HG03520 (cell line): ENCODE data around the gene LRRC4C.

Experiments used
- ATAC-seq: cut with Tn5 transposase; IDR thresholded peaks from one replicate; pipeline ENCODE4 v1.9.1; 2021; ENCODE audit warnings: mild to moderate bottlenecking, moderate library complexity; ENCODE audit not compliant: unreplicated experiment

LRRC4C gene

DNA sequence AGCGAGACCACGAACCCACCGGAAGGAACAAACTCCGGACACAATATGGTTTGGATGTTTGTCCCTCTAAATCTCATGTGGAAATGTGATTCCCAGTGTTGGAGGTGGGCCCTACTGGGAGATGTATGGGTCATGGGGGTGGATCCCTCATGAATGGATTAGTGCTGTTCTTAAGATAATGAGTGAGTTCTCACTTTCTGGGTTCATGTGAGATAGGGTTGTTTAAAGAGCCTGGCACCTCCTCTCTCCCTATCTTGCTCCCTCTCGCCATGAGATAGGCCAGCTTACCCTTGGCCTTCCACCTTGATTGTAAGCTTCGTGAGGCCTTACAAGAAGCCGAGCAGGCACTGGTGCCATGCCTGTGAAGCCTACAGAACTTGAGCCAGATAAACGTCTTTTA lies 184.6 kb downstream of the LRRC4C start:
- ATAC-seq: no peak

DNA sequence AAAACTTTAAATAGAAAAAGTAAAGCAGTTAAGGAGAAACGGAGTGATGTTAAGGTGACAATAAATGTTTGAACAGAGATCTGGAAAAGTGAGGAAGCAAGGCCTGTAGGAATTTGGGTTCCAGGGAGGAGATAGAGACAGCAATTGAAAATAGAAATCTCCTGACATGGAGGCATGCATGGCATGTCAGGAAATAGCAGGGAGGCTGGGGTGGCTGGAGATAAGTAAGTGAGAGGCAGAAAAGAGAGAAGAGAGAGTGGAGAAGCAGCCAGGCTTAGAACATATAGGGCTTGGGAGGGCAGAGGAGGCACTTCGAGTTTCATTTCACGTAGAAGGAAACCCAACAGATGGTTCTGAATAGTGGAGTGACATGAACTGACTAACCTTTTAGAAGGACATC lies 185.5 kb downstream of the LRRC4C start:
- ATAC-seq: no peak

DNA sequence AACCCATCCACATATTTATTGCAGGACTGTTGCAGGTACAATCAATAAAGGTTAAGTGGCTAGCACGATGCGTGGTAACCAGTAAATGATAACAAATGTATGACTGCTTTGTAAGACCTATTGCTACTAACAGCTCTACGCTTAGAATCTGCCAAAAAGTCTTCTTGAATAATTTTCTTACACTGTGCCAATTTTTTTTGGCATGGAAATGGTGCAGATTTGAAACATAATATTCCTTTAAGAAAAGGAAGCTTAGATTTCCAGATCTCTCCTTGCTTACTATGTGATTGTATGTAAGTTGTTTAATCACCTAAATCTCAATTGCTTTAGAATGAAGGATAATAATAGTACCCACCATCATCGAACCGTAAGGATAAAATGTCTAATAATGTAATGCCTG lies 192.0 kb downstream of the LRRC4C start:
- ATAC-seq: no peak

DNA sequence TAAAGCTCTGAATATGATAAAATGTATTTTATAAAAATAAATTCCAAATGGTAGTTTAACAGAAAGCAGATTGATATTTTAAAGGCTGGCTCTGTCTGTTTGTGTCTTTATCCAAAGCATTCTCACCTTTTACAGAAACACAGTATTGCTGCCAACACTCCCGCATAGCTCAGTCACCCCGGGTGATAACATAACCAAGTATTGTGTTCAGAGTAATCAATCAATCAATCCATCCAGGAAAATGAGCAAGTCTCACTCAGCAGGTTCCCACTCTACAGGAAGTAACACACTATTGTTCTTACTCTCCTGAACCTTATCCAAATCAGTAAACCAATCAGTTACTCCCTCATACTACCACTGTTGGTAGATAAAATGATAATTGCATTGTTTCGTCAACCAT lies 203.4 kb downstream of the LRRC4C start:
- no peak for ATAC-seq

DNA sequence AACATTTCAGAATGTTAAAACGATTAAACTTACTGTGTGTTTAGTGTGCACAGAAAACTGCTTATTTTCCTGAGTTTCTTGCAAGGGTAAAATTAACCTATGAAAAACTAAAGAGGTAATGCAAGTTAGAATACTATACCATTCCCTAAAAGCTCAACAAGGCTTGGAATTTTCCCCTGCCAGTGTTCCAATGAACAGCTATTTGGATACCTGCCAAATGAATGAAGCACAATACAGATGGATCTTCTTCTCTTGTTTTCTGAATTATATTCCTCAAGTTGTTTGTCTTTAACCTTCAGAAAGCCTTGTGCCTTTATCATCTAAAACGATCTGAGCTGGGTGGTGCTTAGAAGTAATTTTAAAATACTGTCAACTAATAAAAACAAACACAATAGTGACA lies 204.5 kb downstream of the LRRC4C start:
- ATAC-seq: no peak

DNA sequence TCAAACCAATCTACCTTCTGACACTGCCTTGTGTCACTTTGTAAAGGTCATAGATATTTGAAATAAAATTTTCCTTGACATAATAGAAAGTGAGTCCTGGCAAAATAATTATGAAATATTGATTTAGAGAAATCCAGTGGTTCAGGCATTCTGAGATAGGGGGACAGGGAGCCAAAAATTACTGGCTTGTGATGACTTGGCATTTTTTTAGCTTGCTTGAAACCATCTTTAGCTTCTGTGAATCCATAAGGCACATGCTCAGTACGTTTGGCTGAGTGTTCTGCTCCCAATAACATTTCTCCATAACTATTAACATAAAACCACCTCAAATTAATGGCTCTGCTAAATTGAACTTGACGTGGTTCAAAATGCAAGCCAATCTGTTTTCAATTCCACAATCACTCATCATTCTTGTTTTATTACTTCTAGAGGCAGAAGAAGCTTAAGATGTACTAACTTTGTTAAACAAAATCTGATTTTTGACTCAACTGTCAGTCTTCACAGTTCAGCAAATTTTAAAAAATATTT lies 209.0 kb downstream of the LRRC4C start:
- no peak for ATAC-seq

DNA sequence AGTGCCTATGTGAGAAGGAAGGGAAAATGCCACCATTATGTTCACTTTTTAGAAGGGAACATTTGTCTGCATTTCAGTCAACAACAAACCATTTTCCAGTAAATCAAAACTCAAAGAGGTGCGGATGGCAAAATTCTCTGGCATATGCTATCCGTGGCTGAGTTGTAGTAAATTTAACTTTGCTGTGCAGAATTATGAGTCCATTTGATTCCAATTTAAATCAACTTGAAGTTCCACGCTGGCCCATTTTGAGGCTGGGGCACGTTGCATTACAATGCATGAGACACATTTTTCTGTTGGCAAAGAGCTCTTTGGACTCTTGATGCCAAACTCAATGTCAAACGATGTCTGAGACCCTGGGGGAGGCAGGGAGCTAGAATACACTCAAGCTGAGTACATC lies 211.8 kb downstream of the LRRC4C start:
- no peak for ATAC-seq

DNA sequence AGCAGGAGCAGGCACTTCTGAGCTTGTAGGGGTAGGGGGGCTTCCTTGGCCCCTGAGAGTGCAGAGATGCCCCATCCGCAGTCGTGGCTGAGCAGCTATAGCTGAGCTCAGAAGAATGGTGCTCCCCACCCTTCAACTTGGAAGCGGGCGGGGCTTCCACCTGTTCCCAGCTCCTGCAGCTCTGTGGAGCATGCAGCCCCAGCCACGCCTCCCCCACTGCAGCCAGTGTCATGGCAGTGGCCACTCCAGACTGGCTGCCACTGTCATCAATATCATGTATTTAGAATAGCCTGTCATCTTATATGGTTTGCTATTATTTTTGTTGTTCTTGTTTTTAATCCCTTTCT lies 213.1 kb downstream of the LRRC4C start:
- no peak for ATAC-seq

DNA sequence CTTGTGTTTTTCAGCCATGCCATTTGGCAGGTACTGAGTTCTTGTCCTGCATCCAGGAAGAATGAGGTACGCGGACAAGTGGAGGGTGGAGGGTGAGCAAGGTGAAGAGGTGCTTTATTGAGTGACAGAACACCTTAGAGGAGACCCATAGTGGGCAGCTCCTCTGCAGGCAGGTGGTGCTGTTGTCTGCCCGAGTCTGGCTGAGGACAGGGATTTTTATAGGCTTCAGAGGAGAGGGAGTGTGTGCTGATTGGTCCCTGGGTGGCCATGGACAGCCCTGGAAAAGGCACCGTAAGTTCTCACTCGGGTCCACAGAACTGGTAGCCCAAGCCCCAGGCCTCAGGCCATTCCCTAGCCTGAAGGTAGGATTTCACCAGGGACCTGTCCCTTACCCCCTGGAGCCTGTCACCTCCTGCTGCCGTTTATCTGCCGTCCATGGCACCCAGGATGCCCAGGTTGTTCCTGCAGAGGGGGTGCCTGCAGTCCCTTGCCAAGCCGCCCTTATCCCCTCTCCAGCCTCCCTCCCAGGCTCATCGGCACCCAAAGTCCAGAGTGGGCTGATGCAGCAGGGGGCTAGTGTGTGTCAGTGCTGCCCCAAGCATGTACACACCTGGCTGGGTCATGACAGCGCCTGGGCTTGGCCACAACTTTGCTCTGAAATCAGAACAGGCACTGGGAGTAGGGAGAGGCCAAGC lies 213.6 kb downstream of the LRRC4C start:
- no peak for ATAC-seq

DNA sequence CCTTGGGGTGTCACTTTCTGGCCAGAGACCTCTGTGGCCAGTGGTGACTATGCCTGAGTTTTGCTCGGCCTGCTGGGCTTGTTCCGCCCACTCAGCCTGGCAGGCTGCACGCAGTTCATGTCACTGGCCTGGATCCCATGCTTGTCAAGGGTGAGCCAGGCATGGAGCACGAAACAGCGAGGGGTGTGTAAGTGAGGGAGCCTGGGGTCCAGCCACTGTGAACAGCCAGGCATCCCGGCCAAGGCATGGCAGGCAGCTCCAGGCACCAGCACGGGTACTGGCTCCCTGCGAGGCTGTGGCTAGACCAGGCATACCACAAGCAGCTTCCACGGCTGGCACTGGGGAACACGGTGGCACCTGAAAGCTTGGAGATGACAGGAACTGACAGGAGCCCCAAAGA lies 214.3 kb downstream of the LRRC4C start:
- ATAC-seq: no peak

DNA sequence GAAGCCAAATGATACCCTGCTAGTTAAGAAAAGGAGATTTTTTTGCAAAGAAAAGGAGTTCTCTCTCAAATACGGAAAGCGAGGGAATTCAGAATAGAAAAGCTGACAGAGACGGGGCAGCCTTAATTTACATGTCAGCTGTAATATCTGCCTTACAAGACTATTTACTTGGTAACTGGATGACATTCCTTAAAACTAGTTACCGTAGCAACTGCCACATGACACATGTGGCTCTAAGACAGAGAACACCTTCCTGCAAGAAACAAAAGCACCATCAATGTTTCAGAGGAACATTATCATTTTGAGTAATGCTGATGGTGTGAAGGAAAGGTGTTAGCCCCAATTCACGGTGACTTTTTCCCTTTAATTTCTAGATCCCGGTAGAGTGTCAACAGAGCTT lies 222.1 kb downstream of the LRRC4C start:
- no peak for ATAC-seq

DNA sequence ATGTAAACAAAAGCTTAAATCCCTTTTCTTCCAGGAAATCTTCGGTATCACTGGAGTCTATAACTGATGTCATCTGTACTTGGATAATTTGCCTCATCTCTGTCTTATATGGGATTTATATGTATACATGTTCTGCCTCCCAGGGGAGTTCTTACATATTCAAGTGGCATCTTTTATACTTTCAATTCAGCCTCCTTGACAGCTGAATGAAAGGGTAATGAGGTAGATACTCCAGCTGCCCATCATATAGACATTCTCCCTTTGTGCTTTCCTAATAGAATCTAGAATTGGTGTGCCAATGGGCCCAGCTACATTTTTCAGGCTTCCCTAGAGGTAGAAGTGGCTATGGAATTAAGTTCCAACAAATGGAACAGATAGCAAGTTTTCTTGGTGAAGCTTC lies 223.8 kb downstream of the LRRC4C start:
- no peak for ATAC-seq

DNA sequence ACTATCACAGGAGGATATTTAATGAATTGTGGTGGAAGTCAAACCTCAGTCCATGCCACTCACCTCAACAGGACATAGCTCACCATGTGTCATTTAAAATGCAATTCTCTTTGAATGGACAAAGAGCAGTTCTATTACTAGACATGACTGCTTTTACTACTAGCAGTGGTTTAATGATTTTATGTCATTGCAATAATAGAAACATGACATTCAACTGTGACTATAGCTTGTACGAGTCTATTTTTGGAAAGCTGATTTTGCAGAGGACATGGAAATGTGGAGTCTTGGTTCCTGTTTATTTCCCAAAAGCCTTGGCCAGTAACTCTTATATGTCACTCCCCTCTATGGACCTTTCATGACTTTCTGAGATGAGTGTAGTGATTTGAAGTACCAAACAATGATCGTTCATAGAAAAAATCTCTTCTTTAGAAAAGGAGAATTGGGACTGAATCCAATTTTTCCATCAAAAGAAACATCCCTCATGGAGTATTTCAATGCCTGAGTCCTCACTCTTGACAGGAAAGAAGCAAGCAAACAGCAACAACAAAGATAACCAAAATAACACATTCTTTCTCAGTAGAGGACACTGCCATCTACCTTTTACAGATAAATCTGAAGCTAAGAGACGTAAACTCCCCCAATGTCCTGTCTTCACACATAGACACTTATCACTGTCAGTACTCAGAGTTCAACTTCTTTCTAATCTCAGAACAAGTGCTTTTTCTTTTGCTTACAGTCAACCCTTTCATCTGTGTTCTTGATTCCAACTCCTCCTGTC lies 233.4 kb downstream of the LRRC4C start:
- no peak for ATAC-seq

DNA sequence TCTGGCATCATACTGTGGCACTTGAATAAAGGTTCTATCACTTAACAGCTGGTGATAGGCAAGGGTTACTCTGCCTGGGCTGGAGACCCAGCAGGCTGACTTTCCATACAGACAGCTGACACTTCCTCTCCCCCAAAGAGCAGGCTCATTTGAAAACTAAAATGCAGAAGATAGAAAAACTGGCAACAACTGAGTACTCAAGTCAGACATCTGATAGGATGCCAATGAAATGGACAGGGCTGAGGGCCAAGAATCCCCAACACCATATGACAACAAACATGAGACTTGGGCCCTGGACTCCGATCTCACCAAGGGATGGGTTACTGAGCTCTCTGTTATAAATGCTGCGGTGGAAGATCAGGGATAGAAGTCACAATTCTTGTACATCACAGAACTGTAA lies 237.2 kb downstream of the LRRC4C start:
- ATAC-seq: no peak

DNA sequence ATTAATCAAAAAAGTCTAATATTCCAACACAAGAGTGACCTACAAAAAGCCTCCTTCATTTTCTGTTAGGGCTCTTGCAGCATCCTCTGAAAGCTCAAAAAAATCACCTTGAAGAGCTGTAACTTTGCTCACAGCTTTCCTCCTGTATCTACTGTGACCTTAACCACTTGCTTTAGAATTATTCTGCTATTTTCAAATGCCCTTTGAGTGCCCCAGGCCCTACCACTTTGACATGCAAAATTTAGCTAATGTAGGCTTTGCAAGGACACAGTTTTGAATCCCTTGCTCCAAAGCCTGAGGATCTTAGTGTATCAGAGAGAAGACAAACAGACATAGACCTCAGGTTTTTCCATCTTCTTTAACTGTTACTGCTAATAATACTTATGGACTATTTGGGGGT lies 253.1 kb downstream of the LRRC4C start:
- no peak for ATAC-seq

DNA sequence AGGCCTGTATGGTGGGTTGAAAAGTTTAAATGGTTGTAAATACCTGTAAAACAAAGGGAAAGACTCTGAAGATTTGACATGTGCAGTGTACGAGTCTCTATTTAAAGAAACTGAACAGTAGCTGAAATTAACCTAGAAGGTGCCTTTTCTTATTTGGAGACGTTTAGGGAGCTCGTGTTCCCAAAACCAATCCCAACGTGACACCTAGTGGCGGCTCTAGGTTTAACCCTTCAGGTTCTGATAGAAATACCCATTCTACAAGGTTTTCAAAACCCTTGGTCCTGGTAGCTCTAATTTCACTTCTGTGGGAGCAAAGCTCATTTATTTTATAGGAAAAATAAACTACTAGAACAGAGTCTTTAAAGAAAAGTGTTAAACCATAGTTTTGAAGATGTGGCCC lies 258.3 kb downstream of the LRRC4C start:
- peak; percentile 81 for ATAC-seq

DNA sequence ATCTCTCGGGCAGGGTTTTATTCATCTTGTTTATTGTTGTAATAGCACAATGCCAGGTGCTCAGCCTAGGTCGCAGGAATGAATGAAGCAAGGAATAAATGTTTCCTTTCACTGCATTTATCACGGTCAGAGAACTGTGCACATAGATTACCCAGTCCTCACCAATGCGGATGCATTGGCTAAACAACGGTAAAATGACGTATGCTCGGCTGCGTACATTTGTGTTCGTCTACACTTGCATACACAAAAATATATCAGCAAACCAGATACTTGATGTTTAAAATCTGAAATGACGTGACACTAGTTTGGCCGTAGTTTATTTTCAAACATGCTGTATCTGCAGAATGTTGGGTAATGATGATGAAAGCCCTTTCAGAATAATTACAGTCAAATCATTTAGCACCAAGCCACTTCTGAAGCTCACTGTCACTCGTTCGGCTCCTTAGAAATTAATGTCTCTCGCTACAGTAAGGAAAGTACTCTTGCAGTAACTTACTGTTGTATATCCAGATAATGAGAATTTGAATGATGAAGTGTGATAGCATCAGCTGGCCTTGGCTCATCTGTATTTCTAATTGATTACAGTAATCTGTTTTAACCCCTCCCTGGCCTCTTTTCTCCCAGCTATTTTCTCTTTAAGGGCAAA lies 268.9 kb downstream of the LRRC4C start:
- ATAC-seq: no peak

DNA sequence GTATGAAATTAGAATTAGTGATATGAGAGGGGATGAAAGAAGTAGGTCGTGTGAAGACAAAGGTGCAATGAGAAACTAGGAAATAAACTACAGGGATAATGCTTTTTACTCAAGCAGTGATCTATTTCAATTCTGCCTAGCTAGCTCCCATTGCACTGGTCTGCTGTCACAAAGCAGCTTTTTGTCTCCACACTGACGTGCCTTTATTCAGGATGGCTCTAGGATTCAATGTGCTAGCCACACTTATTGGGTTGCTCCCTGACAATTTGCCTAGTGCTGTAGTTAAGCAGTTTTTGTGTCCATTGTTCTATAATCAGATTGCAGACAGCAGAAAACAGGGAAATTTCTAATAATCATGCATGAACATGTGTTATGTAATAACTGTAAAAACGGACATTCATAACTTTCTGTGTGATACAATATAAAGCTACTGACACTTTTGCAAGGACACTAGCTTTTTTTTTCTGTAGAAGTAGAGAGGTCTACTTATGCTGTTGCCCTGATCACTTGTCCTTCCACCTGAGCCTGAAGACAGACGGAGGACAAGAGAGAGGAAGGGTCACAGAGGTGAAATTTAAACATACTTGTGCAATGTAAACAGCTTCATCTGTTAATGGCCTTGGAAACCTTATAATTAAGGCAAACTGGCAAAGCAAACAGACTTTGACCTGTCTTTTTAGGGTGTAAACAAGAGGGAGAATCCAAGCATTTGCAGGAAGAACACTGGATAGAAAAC lies 269.6 kb downstream of the LRRC4C start:
- no peak for ATAC-seq

DNA sequence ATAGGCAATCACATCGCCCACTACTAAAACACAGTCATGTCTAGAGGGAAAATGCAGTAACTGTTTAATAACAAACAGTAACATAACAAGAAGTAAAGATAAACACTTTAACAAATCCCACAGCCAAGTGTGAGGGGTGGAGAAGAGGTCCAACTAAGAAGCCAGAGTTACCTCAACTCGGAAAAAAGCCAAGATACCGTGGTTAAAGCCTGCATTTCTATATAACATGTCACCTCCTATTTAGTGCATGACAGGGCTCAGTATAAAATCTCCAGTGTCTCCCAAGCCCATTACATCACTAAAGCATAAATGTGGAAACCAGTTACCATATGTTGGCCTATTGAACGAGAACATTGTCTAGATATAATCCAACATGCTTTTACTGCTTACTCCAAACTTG lies 281.7 kb downstream of the LRRC4C start:
- ATAC-seq: no peak

DNA sequence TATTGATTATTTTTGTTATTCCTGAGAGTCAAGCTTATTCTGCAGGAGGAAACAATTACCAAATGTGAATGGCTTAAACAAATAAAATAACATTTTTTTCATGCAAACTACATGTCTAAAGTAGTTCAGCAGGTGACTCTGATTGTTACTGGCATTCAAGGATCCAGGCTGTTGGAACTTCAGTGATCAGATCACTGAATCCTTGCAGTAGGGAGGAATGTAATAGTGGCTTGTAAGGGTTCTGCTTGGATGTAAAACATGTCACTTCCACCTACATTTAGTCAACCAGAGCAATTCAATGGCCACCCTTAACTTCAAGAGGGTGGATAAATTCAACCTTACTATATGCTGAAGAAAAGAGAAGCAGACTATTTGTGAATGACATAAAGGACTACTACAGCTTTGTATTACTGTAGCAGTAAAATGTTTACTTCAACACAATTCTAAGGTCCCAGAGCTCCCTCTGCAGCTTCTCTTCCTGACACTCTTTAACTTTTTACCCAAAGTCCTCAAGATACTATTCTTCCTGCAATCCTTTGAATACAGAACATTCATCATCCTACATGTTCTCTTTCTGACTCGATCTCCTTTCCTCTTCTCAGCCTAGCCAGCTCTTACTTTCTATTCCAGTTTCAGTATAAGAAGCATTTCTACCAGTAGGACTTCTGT lies 284.0 kb downstream of the LRRC4C start:
- ATAC-seq: no peak

DNA sequence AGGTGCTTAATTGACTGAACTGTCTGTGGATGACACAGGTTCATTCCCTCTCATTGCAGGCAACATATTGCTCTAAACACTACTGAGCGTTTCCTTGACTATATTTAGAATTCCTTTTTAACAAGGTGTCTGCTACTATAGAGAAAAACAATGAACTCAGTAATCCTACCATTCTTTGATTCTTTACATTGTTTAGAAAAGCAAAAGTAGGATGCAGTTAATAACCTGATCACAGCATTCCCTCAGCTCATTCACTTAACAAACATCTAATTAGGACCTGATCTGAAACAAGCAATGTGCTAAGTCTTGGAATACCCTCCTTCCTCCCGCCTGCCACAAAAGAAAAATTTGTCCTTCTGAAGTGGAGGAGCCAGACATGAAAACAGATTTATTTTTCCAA lies 313.1 kb downstream of the LRRC4C start:
- no peak for ATAC-seq
